Measurements from ENCODE around the gene APEX2.

DNA sequence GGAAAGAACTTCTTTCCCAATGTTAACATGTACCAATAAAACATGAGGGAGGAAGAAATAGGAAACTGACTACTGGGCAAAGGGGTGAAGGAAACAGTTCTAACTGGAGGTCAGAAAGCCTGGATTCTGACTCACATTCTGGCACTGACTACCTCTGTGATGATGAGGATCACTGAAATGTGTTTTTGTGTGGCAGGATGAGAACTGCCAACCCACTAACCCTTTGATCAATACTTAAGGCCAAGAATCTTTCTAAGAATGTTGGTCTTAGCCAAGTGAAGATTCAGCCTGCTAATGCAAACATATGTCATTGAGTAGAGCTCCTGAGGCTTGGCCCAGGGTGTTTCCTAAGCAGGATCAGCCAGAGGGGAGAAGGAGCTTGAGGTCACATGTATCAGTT lies 26.0 kb downstream of the APEX2 start:
- TF ChIP-seq, protein P1, sequence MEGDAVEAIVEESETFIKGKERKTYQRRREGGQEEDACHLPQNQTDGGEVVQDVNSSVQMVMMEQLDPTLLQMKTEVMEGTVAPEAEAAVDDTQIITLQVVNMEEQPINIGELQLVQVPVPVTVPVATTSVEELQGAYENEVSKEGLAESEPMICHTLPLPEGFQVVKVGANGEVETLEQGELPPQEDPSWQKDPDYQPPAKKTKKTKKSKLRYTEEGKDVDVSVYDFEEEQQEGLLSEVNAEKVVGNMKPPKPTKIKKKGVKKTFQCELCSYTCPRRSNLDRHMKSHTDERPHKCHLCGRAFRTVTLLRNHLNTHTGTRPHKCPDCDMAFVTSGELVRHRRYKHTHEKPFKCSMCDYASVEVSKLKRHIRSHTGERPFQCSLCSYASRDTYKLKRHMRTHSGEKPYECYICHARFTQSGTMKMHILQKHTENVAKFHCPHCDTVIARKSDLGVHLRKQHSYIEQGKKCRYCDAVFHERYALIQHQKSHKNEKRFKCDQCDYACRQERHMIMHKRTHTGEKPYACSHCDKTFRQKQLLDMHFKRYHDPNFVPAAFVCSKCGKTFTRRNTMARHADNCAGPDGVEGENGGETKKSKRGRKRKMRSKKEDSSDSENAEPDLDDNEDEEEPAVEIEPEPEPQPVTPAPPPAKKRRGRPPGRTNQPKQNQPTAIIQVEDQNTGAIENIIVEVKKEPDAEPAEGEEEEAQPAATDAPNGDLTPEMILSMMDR (IDR thresholded peaks at IDR 0.05): no peak
- TF ChIP-seq POLR2A (IDR thresholded peaks at IDR 0.05): no peak
